ENCODE data around the gene ITCH.

GRCh38 chr20:34522969-34523871 lies 160.1 kb downstream of the ITCH start:
- TF ChIP-seq ZNF366 (tag by site-specific recombination; conservative IDR thresholded peaks at IDR 0.05) (peak; percentile 71), GLI4 (tag by site-specific recombination; IDR thresholded peaks at IDR 0.05) (no peak)
